Tibial nerve (tissue), 4 donors: ENCODE data around the gene ZFYVE9. TPM values are rescaled to one million over a fixed set of nuclear protein-coding genes. Genes with fewer than 3 reads are reported as not detected.

Source experiments
- DNase-seq, 2 donors: peaks; one replicate each; pipeline ENCODE4 v3.0.0-alpha.2; 2019; ENCODE audit warnings: low spot score in 2 of 2
- H3K27ac ChIP-seq, 4 donors: fragments of 200-600 bp; sonication (generic) in 3 of 4; one replicate each; pipeline ENCODE4 v1.5.1; 2017 to 2019; ENCODE audit warnings: mild to moderate bottlenecking in 1 of 4
- H3K27me3 ChIP-seq, 2 donors: fragments of 200-600 bp; sonication (generic) in 1 of 2; one replicate each; pipeline versions ENCODE4 v1.5.1 to v1.6.0; 2017 to 2019
- H3K36me3 ChIP-seq, 3 donors: fragments of 200-600 bp; sonication (generic); one replicate each; pipeline ENCODE4 v1.5.1; 2018 to 2019
- H3K4me1 ChIP-seq, 4 donors: fragments of 200-600 bp; sonication (generic) in 3 of 4; one replicate each; pipeline ENCODE4 v1.5.1; 2017 to 2019
- H3K4me3 ChIP-seq, 4 donors: fragments of 200-600 bp; sonication (generic) in 3 of 4; one replicate each; pipeline ENCODE4 v1.5.1; 2017 to 2019; ENCODE audit warnings: mild to moderate bottlenecking in 1 of 4, moderate library complexity in 1 of 4
- H3K9me3 ChIP-seq, 4 donors: fragments of 200-600 bp; sonication (generic) in 3 of 4; one replicate each; pipeline ENCODE4 v1.5.1; 2017 to 2019
- EP300 ChIP-seq, 2 donors: sonication (generic); formaldehyde crosslinking; IDR thresholded peaks; one replicate each; pipeline ENCODE4 v1.6.1; 2017; ENCODE audit warnings: antibody characterized with exemption in 2 of 2, mild to moderate bottlenecking in 1 of 2
- POLR2A ChIP-seq, 2 donors: fragments of 450-650 bp; IDR thresholded peaks; one replicate each; pipeline ENCODE4 v1.6.1; 2017; ENCODE audit warnings: antibody characterized with exemption in 2 of 2, mild to moderate bottlenecking in 2 of 2, moderate library complexity in 2 of 2
- WGBS, 2 donors: methylation state at CpG; one replicate each; pipeline ENCODE4 v1.1.5; 2018; 5-methylcytosine and 5-hydroxymethylcytosine counted together
- total RNA-seq, 4 donors: library from RNA; depleted of rRNA; stranded (reverse); fragments of >200 nt; gene quantifications; one replicate each; pipeline ENCODE4 v1.1.0, GENCODE V29; 2016
- TF ChIP-seq, protein P1 (sequence below), 5 experiments: fragments of 200-600 bp in 3 of 5; fragments of 450-650 bp in 2 of 5; sonication (generic) in 3 of 5; IDR thresholded peaks; one replicate each; pipeline ENCODE4 v1.5.1; 2016 to 2019; ENCODE audit warnings: antibody characterized with exemption in 5 of 5, mild to moderate bottlenecking in 3 of 5, moderate library complexity in 2 of 5

ZFYVE9 gene
- total RNA-seq, 4 donors from 2014 or later: 29.1 to 39.6 (median 35.0) TPM

DNA sequence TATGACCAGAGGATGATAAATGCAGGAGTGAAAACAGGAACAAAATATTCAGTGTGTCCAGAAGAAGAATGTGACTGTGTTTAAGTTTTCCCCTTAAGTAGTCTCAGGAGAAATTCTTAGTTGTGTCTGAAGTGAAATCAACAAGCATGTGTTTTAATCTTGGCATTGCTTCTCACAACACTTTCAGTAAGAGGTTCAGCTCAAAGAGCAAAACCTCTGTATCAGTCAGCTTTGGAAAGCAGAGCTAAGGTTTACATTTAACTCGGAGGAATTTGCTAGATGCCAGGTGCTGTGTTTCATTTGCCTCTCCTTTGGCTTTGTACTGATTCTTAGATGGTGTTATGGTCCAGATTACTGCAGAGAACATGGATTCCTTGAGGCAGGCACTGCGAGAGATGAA is 195.6 kb downstream of the ZFYVE9 start:
- no peak for DNase-seq
- Histone ChIP-seq H3K4me3 (no peak overlapping the region), H3K27ac (no peak overlapping the region), H3K4me1 (no peaks in the 10 kb centered on the region), H3K36me3 (peaks cover 0 to 88% (median 0%) of the 10 kb centered on the region in 3 donors), H3K27me3 (no peaks in the 10 kb centered on the region), H3K9me3 (no peaks in the 10 kb centered on the region)
- no peak for TF ChIP-seq POLR2A (IDR thresholded peaks at IDR 0.05)
- TF ChIP-seq, protein P1, sequence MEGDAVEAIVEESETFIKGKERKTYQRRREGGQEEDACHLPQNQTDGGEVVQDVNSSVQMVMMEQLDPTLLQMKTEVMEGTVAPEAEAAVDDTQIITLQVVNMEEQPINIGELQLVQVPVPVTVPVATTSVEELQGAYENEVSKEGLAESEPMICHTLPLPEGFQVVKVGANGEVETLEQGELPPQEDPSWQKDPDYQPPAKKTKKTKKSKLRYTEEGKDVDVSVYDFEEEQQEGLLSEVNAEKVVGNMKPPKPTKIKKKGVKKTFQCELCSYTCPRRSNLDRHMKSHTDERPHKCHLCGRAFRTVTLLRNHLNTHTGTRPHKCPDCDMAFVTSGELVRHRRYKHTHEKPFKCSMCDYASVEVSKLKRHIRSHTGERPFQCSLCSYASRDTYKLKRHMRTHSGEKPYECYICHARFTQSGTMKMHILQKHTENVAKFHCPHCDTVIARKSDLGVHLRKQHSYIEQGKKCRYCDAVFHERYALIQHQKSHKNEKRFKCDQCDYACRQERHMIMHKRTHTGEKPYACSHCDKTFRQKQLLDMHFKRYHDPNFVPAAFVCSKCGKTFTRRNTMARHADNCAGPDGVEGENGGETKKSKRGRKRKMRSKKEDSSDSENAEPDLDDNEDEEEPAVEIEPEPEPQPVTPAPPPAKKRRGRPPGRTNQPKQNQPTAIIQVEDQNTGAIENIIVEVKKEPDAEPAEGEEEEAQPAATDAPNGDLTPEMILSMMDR (IDR thresholded peaks at IDR 0.05): no peak
- 84 to 94% methylated on average over 2 of the region's 2 CpGs for WGBS, 2 donors

DNA sequence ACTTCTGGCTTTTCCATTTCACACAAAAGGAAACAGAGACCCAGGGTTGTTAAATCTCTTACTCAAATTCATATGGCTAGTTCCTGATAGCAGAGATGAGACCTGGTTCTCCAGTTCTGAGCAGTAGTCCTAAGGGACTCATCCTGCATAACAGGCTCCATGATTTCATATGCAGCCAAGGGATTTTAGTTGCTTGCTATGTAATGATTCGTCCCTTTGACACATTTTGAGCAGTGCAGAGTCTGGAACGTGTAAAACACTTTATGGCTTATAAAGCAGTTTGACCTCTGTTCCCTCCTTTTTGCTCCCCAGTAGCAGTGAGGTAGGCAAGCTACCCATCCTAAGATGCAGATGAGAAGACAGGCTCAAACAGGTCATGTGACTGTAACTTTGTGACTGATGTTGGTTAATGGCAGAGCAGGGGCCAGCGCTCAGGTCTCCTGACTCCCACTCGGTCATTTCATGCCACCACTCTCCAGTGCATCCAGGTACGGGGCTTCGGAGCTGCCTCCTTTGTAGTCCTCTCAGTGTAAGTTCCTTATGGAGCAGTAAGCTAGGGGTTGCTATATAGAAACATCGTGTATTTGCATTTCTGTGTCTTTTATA is 199.9 kb downstream of the ZFYVE9 start:
- TF ChIP-seq EP300 (IDR thresholded peaks at IDR 0.05) (no peak), POLR2A (IDR thresholded peaks at IDR 0.05) (no peak)
- TF ChIP-seq, protein P1 (IDR thresholded peaks at IDR 0.05): no peak
- DNase-seq: no peak
- no peak overlapping the region for H3K27ac ChIP-seq
- peaks cover 0 to 84% (median 0%) of the 10 kb centered on the region in 3 donors for H3K36me3 ChIP-seq
- H3K9me3 ChIP-seq: no peaks in the 10 kb centered on the region
- WGBS, 2 donors: 68 to 69% methylated on average over 7 of the region's 7 CpGs
- H3K27me3 ChIP-seq: no peaks in the 10 kb centered on the region
- no peaks in the 10 kb centered on the region for H3K4me1 ChIP-seq
- H3K4me3 ChIP-seq: no peak overlapping the region

DNA sequence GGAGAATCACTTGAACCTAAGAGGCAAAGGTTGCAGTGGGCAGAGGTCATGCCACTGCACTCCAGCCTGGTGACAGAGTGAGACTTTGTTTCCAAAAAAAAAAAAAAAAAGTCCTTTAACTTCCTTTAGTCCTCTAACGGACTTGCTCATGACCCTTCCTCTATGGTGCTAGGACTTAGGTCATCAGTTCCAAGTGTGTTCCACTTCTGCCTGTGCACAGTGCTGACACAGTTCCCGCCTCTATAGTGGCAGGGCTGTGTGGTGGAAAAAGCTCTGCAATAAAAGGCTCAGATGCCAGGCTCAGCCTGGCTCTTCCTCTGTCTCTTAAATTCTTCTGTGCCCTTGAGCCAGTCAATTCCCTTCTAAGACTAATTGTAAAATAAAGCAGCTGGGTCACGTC is 202.1 kb downstream of the ZFYVE9 start:
- Histone ChIP-seq H3K9me3 (no peaks in the 10 kb centered on the region), H3K27me3 (no peaks in the 10 kb centered on the region), H3K4me3 (no peak overlapping the region), H3K36me3 (peaks cover 0 to 70% (median 0%) of the 10 kb centered on the region in 3 donors), H3K27ac (no peak overlapping the region), H3K4me1 (no peaks in the 10 kb centered on the region)
- no peak for DNase-seq
- TF ChIP-seq, protein P1 (IDR thresholded peaks at IDR 0.05): no peak
- no peak for TF ChIP-seq EP300 (IDR thresholded peaks at IDR 0.05)
- no peak for TF ChIP-seq POLR2A (IDR thresholded peaks at IDR 0.05)
- 75% methylated on average over 3 of the region's 3 CpGs for WGBS, 2 donors

DNA sequence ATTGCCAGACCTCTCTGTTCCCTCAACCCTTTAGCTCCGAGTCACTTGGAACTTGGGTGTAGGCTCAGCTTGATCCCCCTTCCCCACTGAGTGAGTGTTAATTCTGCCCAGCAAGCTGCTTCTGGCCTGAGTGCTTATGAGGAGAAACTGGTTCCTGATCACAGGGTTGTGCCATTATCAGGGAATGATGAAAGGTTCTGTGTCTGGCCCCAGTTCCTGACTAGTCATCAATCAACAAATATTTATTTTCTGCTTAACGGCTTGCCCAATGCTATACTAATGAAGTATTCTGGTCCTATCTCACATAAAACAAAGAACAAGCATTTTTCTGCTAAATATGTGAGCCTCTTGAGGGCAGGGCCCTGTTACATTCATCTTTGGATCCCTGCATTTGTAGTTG is 203.4 kb downstream of the ZFYVE9 start:
- TF ChIP-seq POLR2A (IDR thresholded peaks at IDR 0.05) (no peak), EP300 (IDR thresholded peaks at IDR 0.05) (no peak)
- TF ChIP-seq, protein P1 (IDR thresholded peaks at IDR 0.05): no peak
- no peaks in the 10 kb centered on the region for H3K9me3 ChIP-seq
- no peak for DNase-seq
- no peaks in the 10 kb centered on the region for H3K4me1 ChIP-seq
- peaks cover 0 to 57% (median 0%) of the 10 kb centered on the region in 3 donors for H3K36me3 ChIP-seq
- 82 to 90% methylated on average over 2 of the region's 2 CpGs for whole genome bisulfite sequencing, 2 donors
- H3K27me3 ChIP-seq: no peaks in the 10 kb centered on the region
- H3K27ac ChIP-seq: no peak overlapping the region
- no peak overlapping the region for H3K4me3 ChIP-seq

DNA sequence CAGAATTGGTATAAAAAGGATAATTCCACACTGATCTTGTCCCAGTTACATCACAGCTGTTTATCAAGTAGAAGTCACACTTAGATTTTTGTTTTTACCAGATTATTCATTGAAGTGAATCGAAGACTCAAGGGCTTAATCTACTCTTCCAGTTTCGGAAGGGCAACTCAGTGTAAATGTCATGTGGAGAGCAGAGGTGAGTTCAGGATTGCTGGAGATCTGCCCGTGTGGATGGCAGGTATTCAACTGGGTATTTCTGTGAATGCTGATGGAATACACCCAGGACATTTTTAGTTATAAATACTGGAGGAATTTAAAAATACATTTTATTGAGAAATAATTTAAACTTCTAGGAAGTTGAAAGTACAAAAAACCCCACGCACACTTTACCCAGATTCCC is 204.8 kb downstream of the ZFYVE9 start:
- Histone ChIP-seq H3K27me3 (no peaks in the 10 kb centered on the region), H3K9me3 (no peaks in the 10 kb centered on the region), H3K27ac (no peak overlapping the region), H3K4me3 (no peak overlapping the region), H3K4me1 (peaks cover 0 to 5% (median 0%) of the 10 kb centered on the region in 4 donors), H3K36me3 (peaks cover 0 to 51% (median 0%) of the 10 kb centered on the region in 3 donors)
- DNase-seq: no peak
- WGBS, 2 donors: 82 to 87% methylated on average over 4 of the region's 4 CpGs
- TF ChIP-seq POLR2A (IDR thresholded peaks at IDR 0.05) (no peak), EP300 (IDR thresholded peaks at IDR 0.05) (no peak)
- TF ChIP-seq, protein P1 (IDR thresholded peaks at IDR 0.05): no peak
